Mesenchymal stem cell (in vitro differentiated cells and primary cell): ENCODE results near the gene NT5C1B.

ENCODE experiments used
- DNase-seq: peaks from one replicate; pipeline ENCODE4 v3.0.0-alpha.2; 2013
- H2AFZ ChIP-seq: one replicate; pipeline ENCODE4 v1.6.1; 2013; ENCODE audit warnings: low read depth, mild to moderate bottlenecking, control low read depth, inconsistent platforms, low read length, moderate library complexity
- H2AK5ac ChIP-seq: 2 replicates; pipeline ENCODE4 v1.6.1; 2013; ENCODE audit warnings: low read length, moderate library complexity, mild to moderate bottlenecking, inconsistent platforms; ENCODE audit not compliant: severe bottlenecking
- H2BK120ac ChIP-seq: one replicate; pipeline ENCODE4 v1.6.1; 2013; ENCODE audit warnings: low read depth, mild to moderate bottlenecking, inconsistent platforms, low read length, moderate library complexity
- H2BK12ac ChIP-seq, 2 experiments: one replicate each; pipeline ENCODE4 v1.6.1; 2013; ENCODE audit warnings: inconsistent platforms in 2 of 2, low read length in 2 of 2, mild to moderate bottlenecking in 2 of 2, moderate library complexity in 2 of 2, control low read depth in 1 of 2
- H2BK15ac ChIP-seq: one replicate; pipeline ENCODE4 v1.6.1; 2013; ENCODE audit warnings: mild to moderate bottlenecking, low read depth, inconsistent platforms; ENCODE audit not compliant: poor library complexity, severe bottlenecking
- H2BK5ac ChIP-seq: 2 replicates; pipeline ENCODE4 v1.6.1; 2013; ENCODE audit warnings: low read depth, mild to moderate bottlenecking, low read length, control low read depth, inconsistent platforms; ENCODE audit not compliant: poor library complexity, severe bottlenecking
- H3K14ac ChIP-seq, 2 experiments: one replicate each; pipeline ENCODE4 v1.6.1; 2013; ENCODE audit warnings: inconsistent platforms in 2 of 2, low read length in 2 of 2, control low read depth in 1 of 2, mild to moderate bottlenecking in 1 of 2, moderate library complexity in 1 of 2
- H3K18ac ChIP-seq, 2 experiments: one replicate each; pipeline ENCODE4 v1.6.1; 2013; ENCODE audit warnings: inconsistent platforms in 2 of 2, low read length in 2 of 2, control low read depth in 1 of 2, low read depth in 1 of 2, mild to moderate bottlenecking in 1 of 2
- H3K23ac ChIP-seq, 2 experiments: one replicate each; pipeline ENCODE4 v1.6.1; 2013; ENCODE audit warnings: inconsistent platforms in 2 of 2, low read length in 2 of 2, mild to moderate bottlenecking in 2 of 2, moderate library complexity in 2 of 2, control low read depth in 1 of 2
- H3K27ac ChIP-seq: 2 replicates; pipeline ENCODE4 v1.5.1; 2013; ENCODE audit warnings: mild to moderate bottlenecking, moderate library complexity, low read length, control low read depth, inconsistent platforms; ENCODE audit not compliant: poor library complexity, severe bottlenecking
- H3K27me3 ChIP-seq, 2 experiments: 2 replicates each; pipeline versions ENCODE4 v1.6.1 to v1.7.0; 2013; ENCODE audit warnings: low read length in 2 of 2, mild to moderate bottlenecking in 2 of 2, moderate library complexity in 2 of 2, control low read depth in 1 of 2, inconsistent platforms in 1 of 2; ENCODE audit not compliant: control insufficient read depth in 1 of 2, insufficient read depth in 1 of 2
- H3K36me3 ChIP-seq, 2 experiments: 2 replicates each; pipeline versions ENCODE4 v1.6.1 to v1.7.0; 2013; ENCODE audit warnings: low read length in 2 of 2, control low read depth in 1 of 2, inconsistent platforms in 1 of 2, low read depth in 1 of 2, mild to moderate bottlenecking in 1 of 2; ENCODE audit not compliant: insufficient read depth in 2 of 2, control insufficient read depth in 1 of 2
- H3K4ac ChIP-seq, 2 experiments: one replicate each; pipeline ENCODE4 v1.6.1; 2013; ENCODE audit warnings: inconsistent platforms in 2 of 2, low read length in 2 of 2, mild to moderate bottlenecking in 2 of 2, moderate library complexity in 2 of 2, control low read depth in 1 of 2, low read depth in 1 of 2
- H3K4me1 ChIP-seq: 2 replicates; pipeline ENCODE4 v1.6.1; 2013; ENCODE audit warnings: low read depth, low read length, control low read depth; ENCODE audit not compliant: control insufficient read depth, insufficient read depth
- H3K4me2 ChIP-seq: 2 replicates; pipeline ENCODE4 v1.6.1; 2013; ENCODE audit warnings: low read length, mild to moderate bottlenecking, inconsistent platforms; ENCODE audit not compliant: poor library complexity, severe bottlenecking
- H3K4me3 ChIP-seq, 2 experiments: 2 replicates each; pipeline versions ENCODE4 v1.5.1 to v1.7.0; 2013; ENCODE audit warnings: low read length in 2 of 2, mild to moderate bottlenecking in 2 of 2, control low read depth in 1 of 2, low read depth in 1 of 2; ENCODE audit not compliant: insufficient read depth in 1 of 2
- H3K79me1 ChIP-seq: replicated peaks from 2 replicates; pipeline ENCODE4 v1.6.1; 2013; ENCODE audit warnings: mild to moderate bottlenecking, control low read depth, low read length, inconsistent platforms; ENCODE audit not compliant: poor library complexity, severe bottlenecking
- H3K9ac ChIP-seq: 2 replicates; pipeline ENCODE4 v1.7.0; 2013; ENCODE audit warnings: mild to moderate bottlenecking, low read length, moderate library complexity
- H3K9me3 ChIP-seq: 2 replicates; pipeline ENCODE4 v1.7.0; 2013; ENCODE audit warnings: mild to moderate bottlenecking, low read length; ENCODE audit not compliant: control insufficient read depth
- H4K8ac ChIP-seq: one replicate; pipeline ENCODE4 v1.6.1; 2013; ENCODE audit warnings: inconsistent platforms, mild to moderate bottlenecking, low read length, moderate library complexity
- H4K91ac ChIP-seq: one replicate; pipeline ENCODE4 v1.6.1; 2013; ENCODE audit warnings: mild to moderate bottlenecking, low read length, inconsistent platforms
- WGBS: methylation state at CpG from one replicate; pipeline ENCODE4 v1.1.7; 2013; ENCODE audit warnings: mixed read lengths; 5-methylcytosine and 5-hydroxymethylcytosine counted together

NT5C1B gene

GRCh38 chr2:18630541-18630940, 41.2 kb upstream of the NT5C1B start:
- Histone ChIP-seq H2AFZ (no peak overlapping the region), H3K23ac (no peak overlapping the region), H2BK120ac (no peak overlapping the region)

GRCh38 chr2:18630101-18630500, 40.7 kb upstream of the NT5C1B start:
- H3K9me3 ChIP-seq = peaks cover 16% of the 10 kb centered on the region
- no peak overlapping the region for H2BK5ac ChIP-seq
- peaks cover 2% of the 10 kb centered on the region for H3K4me1 ChIP-seq
- no peaks in the 10 kb centered on the region for H3K79me1 ChIP-seq
- no peak overlapping the region for H3K18ac ChIP-seq
- H3K14ac ChIP-seq = no peak overlapping the region
- DNase-seq = no peak
- no peak overlapping the region for H2BK120ac ChIP-seq
- H3K4me2 ChIP-seq = no peak overlapping the region
- no peak overlapping the region for H4K91ac ChIP-seq
- H2AFZ ChIP-seq = no peak overlapping the region
- no peak overlapping the region for H4K8ac ChIP-seq
- H3K36me3 ChIP-seq = no peaks in the 10 kb centered on the region
- no peak overlapping the region for H3K9ac ChIP-seq
- no peak overlapping the region for H3K27ac ChIP-seq
- H2AK5ac ChIP-seq = no peak overlapping the region
- H3K27me3 ChIP-seq = no peaks in the 10 kb centered on the region
- H3K23ac ChIP-seq = no peak overlapping the region
- no peak overlapping the region for H2BK15ac ChIP-seq
- no peak overlapping the region for H2BK12ac ChIP-seq
- no peak overlapping the region for H3K4me3 ChIP-seq
- no peak overlapping the region for H3K4ac ChIP-seq

More at GRCh38 chr2:18630541-18630940, 41.2 kb upstream of the NT5C1B start:
- H3K18ac ChIP-seq = no peak overlapping the region
- no peak overlapping the region for H2BK12ac ChIP-seq
- H3K27me3 ChIP-seq = no peaks in the 10 kb centered on the region
- no peak overlapping the region for H3K9ac ChIP-seq
- H3K4me2 ChIP-seq = no peak overlapping the region
- H3K27ac ChIP-seq = no peak overlapping the region
- no peak overlapping the region for H2BK15ac ChIP-seq
- H4K8ac ChIP-seq = no peak overlapping the region
- no peak overlapping the region for H2AK5ac ChIP-seq
- no peak for DNase-seq
- H3K36me3 ChIP-seq = no peaks in the 10 kb centered on the region
- H3K9me3 ChIP-seq = peaks cover 16% of the 10 kb centered on the region
- H3K4me3 ChIP-seq = no peak overlapping the region
- no peak overlapping the region for H4K91ac ChIP-seq
- H3K4ac ChIP-seq = no peak overlapping the region
- no peaks in the 10 kb centered on the region for H3K79me1 ChIP-seq
- no peak overlapping the region for H2BK5ac ChIP-seq
- H3K4me1 ChIP-seq = peaks cover 2% of the 10 kb centered on the region
- 69% methylated on average over 1 of the region's 1 CpG for WGBS
- H3K14ac ChIP-seq = no peak overlapping the region

GRCh38 chr2:18626958-18627650, 37.7 kb upstream of the NT5C1B start:
- Histone ChIP-seq H3K9me3 (no peaks in the 10 kb centered on the region), H4K91ac (no peak overlapping the region), H2BK120ac (no peak overlapping the region), H3K79me1 (no peaks in the 10 kb centered on the region), H3K23ac (no peak overlapping the region), H3K4me3 (no peak overlapping the region), H3K27ac (no peak overlapping the region), H2AFZ (no peak overlapping the region), H3K4me1 (peaks cover 2% of the 10 kb centered on the region), H3K27me3 (no peaks in the 10 kb centered on the region), H3K18ac (no peak overlapping the region), H2BK12ac (no peak overlapping the region), H3K9ac (no peak overlapping the region), H3K36me3 (no peaks in the 10 kb centered on the region), H3K4me2 (no peak overlapping the region), H2BK15ac (no peak overlapping the region), H3K14ac (no peak overlapping the region), H3K4ac (no peak overlapping the region), H2BK5ac (no peak overlapping the region), H2AK5ac (no peak overlapping the region), H4K8ac (no peak overlapping the region)
- peak; percentile 84 for DNase-seq
- WGBS = 19% methylated on average over 1 of the region's 2 CpGs

GRCh38 chr2:18626256-18626668, 36.9 kb upstream of the NT5C1B start:
- H2BK15ac ChIP-seq = no peak overlapping the region
- H4K8ac ChIP-seq = no peak overlapping the region
- H3K18ac ChIP-seq = no peak overlapping the region
- no peak overlapping the region for H2AK5ac ChIP-seq
- H3K4me1 ChIP-seq = peaks cover 2% of the 10 kb centered on the region
- no peak overlapping the region for H2BK120ac ChIP-seq
- H2BK5ac ChIP-seq = no peak overlapping the region
- H3K14ac ChIP-seq = no peak overlapping the region
- H3K36me3 ChIP-seq = no peaks in the 10 kb centered on the region
- no peak overlapping the region for H3K27ac ChIP-seq
- H3K9me3 ChIP-seq = no peaks in the 10 kb centered on the region
- peak overlapping the region in 1 of 2 experiments; percentile 18 for H3K4me3 ChIP-seq
- no peaks in the 10 kb centered on the region for H3K27me3 ChIP-seq
- no peak overlapping the region for H3K23ac ChIP-seq
- H3K79me1 ChIP-seq = no peaks in the 10 kb centered on the region
- DNase-seq = peak; percentile 39
- H3K9ac ChIP-seq = peak overlapping the region; percentile 63
- H3K4ac ChIP-seq = no peak overlapping the region
- H4K91ac ChIP-seq = no peak overlapping the region
- no peak overlapping the region for H3K4me2 ChIP-seq
- H2BK12ac ChIP-seq = no peak overlapping the region
- WGBS = 57% methylated on average over 1 of the region's 2 CpGs
- H2AFZ ChIP-seq = no peak overlapping the region
